ENCODE measurements around the gene TACC3.
A peak's percentile ranks its signal among the peaks of the same experiment; 100 is the strongest.
"Not testable (repeated sequence)": the region's sequence is repeated elsewhere in the genome, so short reads cannot be mapped to it uniquely, and the experiment has no call there.

Gene TACC3

GRCh38 chr4:1721003-1721665 is at the start of gene TACC3, which contains the start of gene TMEM129:
Gene TACC3 (plus strand): TSS chr4:1721521. CDS start chr4:1723422, 1,901 bp downstream.
Gene TMEM129 (minus strand): TSS chr4:1721323. CDS start chr4:1720837, 486 bp downstream.
- DNase-seq (ENCODE audit: low read depth in 2 of 2): peak; percentile 92

GRCh38 chr4:1673671-1674070 is 47.6 kb upstream of the TACC3 start:
- DNase-seq (ENCODE audit: low read depth in 2 of 2): no peak

- DNase-seq (ENCODE audit: low read depth in 2 of 2): no peak
Measured at GRCh38 chr4:1674682-1675081, 46.6 kb upstream of the TACC3 start.

- DNase-seq (ENCODE audit: low read depth in 2 of 2): no peak
Measured at GRCh38 chr4:1675136-1675801, 46.1 kb upstream of the TACC3 start.

- DNase-seq (ENCODE audit: low read depth in 2 of 2): no peak
Measured at GRCh38 chr4:1675802-1676137, 45.6 kb upstream of the TACC3 start.

GRCh38 chr4:1676605-1677525 is 44.5 kb upstream of the TACC3 start:
- DNase-seq (ENCODE audit: low read depth in 2 of 2): no peak

GRCh38 chr4:1678244-1678643 is 43.1 kb upstream of the TACC3 start:
- no peak for DNase-seq (ENCODE audit: low read depth in 2 of 2)

- no peak for DNase-seq (ENCODE audit: low read depth in 2 of 2)
Measured at GRCh38 chr4:1682860-1683259, 38.5 kb upstream of the TACC3 start.

- DNase-seq (ENCODE audit: low read depth in 2 of 2): no peak
Measured at GRCh38 chr4:1683261-1683735, 38.0 kb upstream of the TACC3 start.

- peak in 1 of 2 donors; percentile 95 for DNase-seq (ENCODE audit: low read depth in 2 of 2)
Measured at GRCh38 chr4:1683736-1684505, 37.4 kb upstream of the TACC3 start, which contains the start of gene FAM53A. Gene FAM53A (minus strand): TSS chr4:1684313. CDS start chr4:1668741, 15,572 bp downstream.

- DNase-seq (ENCODE audit: low read depth in 2 of 2): peak in 1 of 2 donors; percentile 81
Measured at GRCh38 chr4:1684506-1685234, 36.7 kb upstream of the TACC3 start.

- no peak for DNase-seq (ENCODE audit: low read depth in 2 of 2)
Measured at GRCh38 chr4:1685235-1686150, 35.8 kb upstream of the TACC3 start.

- DNase-seq (ENCODE audit: low read depth in 2 of 2): no peak
Measured at GRCh38 chr4:1686440-1687036, 34.8 kb upstream of the TACC3 start.

GRCh38 chr4:1690698-1691097 is 30.6 kb upstream of the TACC3 start:
- no peak for DNase-seq (ENCODE audit: low read depth in 2 of 2)

GRCh38 chr4:1691737-1692373 is 29.5 kb upstream of the TACC3 start:
- DNase-seq (ENCODE audit: low read depth in 2 of 2): no peak

- DNase-seq (ENCODE audit: low read depth in 2 of 2): peak; percentile 62 to 69
Measured at GRCh38 chr4:1693131-1693896, 28.0 kb upstream of the TACC3 start.

- no peak for DNase-seq (ENCODE audit: low read depth in 2 of 2)
Measured at GRCh38 chr4:1695913-1696312, 25.4 kb upstream of the TACC3 start.

GRCh38 chr4:1701671-1702070 is 19.6 kb upstream of the TACC3 start:
- DNase-seq (ENCODE audit: low read depth in 2 of 2): not testable (repeated sequence)
